Uterus (tissue), 4 donors: ENCODE measurements around the gene PRDM13. TPM values are rescaled to one million over a fixed set of nuclear protein-coding genes. Genes with fewer than 3 reads are reported as not detected.
"Not testable (repeated sequence)": the region's sequence is repeated elsewhere in the genome, so short reads cannot be mapped to it uniquely, and the experiment has no call there.

ENCODE experiments used
- DNase-seq, 2 donors: peaks; one replicate each; pipeline ENCODE4 v3.0.0-alpha.2; 2019 to 2020
- H3K27ac ChIP-seq, 2 donors: fragments of 200-600 bp; sonication (generic); 1 replicate in 1 of 2; 2 replicates in 1 of 2; pipeline ENCODE4 v1.5.1; 2016 to 2018
- H3K27me3 ChIP-seq, 2 donors: fragments of 200-600 bp; sonication (generic); one replicate each; pipeline ENCODE4 v1.5.1; 2018 to 2019; ENCODE audit warnings: control low read depth in 1 of 2
- H3K36me3 ChIP-seq, 2 donors: fragments of 200-600 bp; sonication (generic); one replicate each; pipeline ENCODE4 v1.5.1; 2019; ENCODE audit warnings: control low read depth in 1 of 2
- H3K4me1 ChIP-seq, 2 donors: fragments of 200-600 bp; sonication (generic); one replicate each; pipeline ENCODE4 v1.5.1; 2018 to 2019; ENCODE audit warnings: control low read depth in 1 of 2
- H3K4me3 ChIP-seq, 2 donors: fragments of 200-600 bp; sonication (generic); 1 replicate in 1 of 2; 2 replicates in 1 of 2; pipeline ENCODE4 v1.5.1; 2018 to 2019; ENCODE audit warnings: mild to moderate bottlenecking in 1 of 2
- H3K9me3 ChIP-seq, 2 donors: fragments of 200-600 bp; sonication (generic); one replicate each; pipeline ENCODE4 v1.5.1; 2019; ENCODE audit warnings: control low read depth in 1 of 2
- CTCF ChIP-seq, 4 experiments: fragments of 200-600 bp in 2 of 4; fragments of 450-650 bp in 2 of 4; sonication (generic) in 2 of 4; IDR thresholded peaks; one replicate each; pipeline ENCODE4 v1.5.1; 2016 to 2019; ENCODE audit warnings: antibody characterized with exemption in 4 of 4, mild to moderate bottlenecking in 2 of 4, moderate library complexity in 1 of 4
- POLR2A ChIP-seq, 2 donors: fragments of 450-650 bp; IDR thresholded peaks; one replicate each; pipeline ENCODE4 v1.6.1; 2016; ENCODE audit warnings: antibody characterized with exemption in 2 of 2, mild to moderate bottlenecking in 1 of 2, moderate library complexity in 1 of 2
- intact Hi-C: fragments of 100-400 bp; cut with DNase I; formaldehyde crosslinking; loops from one replicate; pipeline ENCODE4 v1.15.1; 2023; ENCODE audit warnings: low total_unique reads
- total RNA-seq, 4 donors: library from RNA; depleted of rRNA in 3 of 4; stranded (reverse); fragments of >200 nt in 3 of 4; gene quantifications; one replicate each; pipeline versions ENCODE4 v1.1.0 to v1.2.4, GENCODE V29; 2014 to 2023
- donor health status: DM: yes; HTN: yes; CAD: no.

Gene PRDM13
- total RNA-seq, 4 donors from 2014 or later = not detected

- no peak overlapping the region for H3K27ac ChIP-seq
- intact Hi-C loops = no loop called here
- DNase-seq = no peak
- peaks cover 39 to 90% of the 10 kb centered on the region in 2 donors for H3K27me3 ChIP-seq
- peak overlapping the region in 1 of 2 donors; percentile 42 for H3K4me3 ChIP-seq
- H3K36me3 ChIP-seq = no peaks in the 10 kb centered on the region
- no peaks in the 10 kb centered on the region for H3K9me3 ChIP-seq
- TF ChIP-seq POLR2A (IDR thresholded peaks at IDR 0.05) (no peak), CTCF (IDR thresholded peaks at IDR 0.05) (no peak)
- peaks cover 0 to 19% of the 10 kb centered on the region in 2 donors for H3K4me1 ChIP-seq
Observed at GRCh38 chr6:99614430-99615186, 8.0 kb downstream of the PRDM13 start.

- no peak for DNase-seq
- Histone ChIP-seq H3K4me3 (no peak overlapping the region), H3K36me3 (no peaks in the 10 kb centered on the region), H3K27me3 (peaks cover 31 to 72% of the 10 kb centered on the region in 2 donors), H3K4me1 (peaks cover 0 to 19% of the 10 kb centered on the region in 2 donors), H3K9me3 (no peaks in the 10 kb centered on the region), H3K27ac (no peak overlapping the region)
- intact Hi-C loops = no loop called here
- TF ChIP-seq CTCF (IDR thresholded peaks at IDR 0.05) = no peak
Observed at GRCh38 chr6:99617131-99617530, 10.5 kb downstream of the PRDM13 start.

- TF ChIP-seq POLR2A (IDR thresholded peaks at IDR 0.05) = no peak
- no peaks in the 10 kb centered on the region for H3K36me3 ChIP-seq
- H3K27ac ChIP-seq = no peak overlapping the region
- H3K4me1 ChIP-seq = peaks cover 0 to 9% of the 10 kb centered on the region in 2 donors
- H3K27me3 ChIP-seq = peaks cover 16 to 61% of the 10 kb centered on the region in 2 donors
- intact Hi-C loops = no loop called here
- no peak overlapping the region for H3K4me3 ChIP-seq
- DNase-seq = no peak
- no peaks in the 10 kb centered on the region for H3K9me3 ChIP-seq
Observed at GRCh38 chr6:99618649-99619408, 12.2 kb downstream of the PRDM13 start.

- intact Hi-C loops = no loop called here
- Histone ChIP-seq H3K27me3 (peaks cover 10 to 55% of the 10 kb centered on the region in 2 donors), H3K4me1 (peaks cover 0 to 3% of the 10 kb centered on the region in 2 donors), H3K36me3 (no peaks in the 10 kb centered on the region), H3K4me3 (no peak overlapping the region), H3K9me3 (no peaks in the 10 kb centered on the region), H3K27ac (no peak overlapping the region)
- TF ChIP-seq POLR2A (IDR thresholded peaks at IDR 0.05) (no peak), CTCF (IDR thresholded peaks at IDR 0.05) (no peak)
- no peak for DNase-seq
Observed at GRCh38 chr6:99619409-99619762, 12.8 kb downstream of the PRDM13 start.

GRCh38 chr6:99622044-99622443 lies 15.4 kb downstream of the PRDM13 start:
- H3K27ac ChIP-seq, H3K9me3 ChIP-seq, H3K36me3 ChIP-seq, DNase-seq, H3K4me1 ChIP-seq, H3K4me3 ChIP-seq, intact Hi-C loops: not testable (repeated sequence)
- H3K27me3 ChIP-seq = peaks cover 6 to 35% of the 10 kb centered on the region in 2 donors

GRCh38 chr6:99629293-99629692 lies 22.7 kb downstream of the PRDM13 start:
- no peak for TF ChIP-seq POLR2A (IDR thresholded peaks at IDR 0.05)
- no peak for TF ChIP-seq CTCF (IDR thresholded peaks at IDR 0.05)
- Histone ChIP-seq H3K27me3 (peaks cover 0 to 5% of the 10 kb centered on the region in 2 donors), H3K27ac (no peak overlapping the region), H3K36me3 (no peaks in the 10 kb centered on the region), H3K9me3 (no peaks in the 10 kb centered on the region), H3K4me3 (no peak overlapping the region), H3K4me1 (no peaks in the 10 kb centered on the region)
- DNase-seq = no peak
- intact Hi-C loops = no loop called here
